Measurements from ENCODE around the gene SEPTIN2.
"Not testable (repeated sequence)": the region's sequence is repeated elsewhere in the genome, so short reads cannot be mapped to it uniquely, and the experiment has no call there.

Gene SEPTIN2

DNA sequence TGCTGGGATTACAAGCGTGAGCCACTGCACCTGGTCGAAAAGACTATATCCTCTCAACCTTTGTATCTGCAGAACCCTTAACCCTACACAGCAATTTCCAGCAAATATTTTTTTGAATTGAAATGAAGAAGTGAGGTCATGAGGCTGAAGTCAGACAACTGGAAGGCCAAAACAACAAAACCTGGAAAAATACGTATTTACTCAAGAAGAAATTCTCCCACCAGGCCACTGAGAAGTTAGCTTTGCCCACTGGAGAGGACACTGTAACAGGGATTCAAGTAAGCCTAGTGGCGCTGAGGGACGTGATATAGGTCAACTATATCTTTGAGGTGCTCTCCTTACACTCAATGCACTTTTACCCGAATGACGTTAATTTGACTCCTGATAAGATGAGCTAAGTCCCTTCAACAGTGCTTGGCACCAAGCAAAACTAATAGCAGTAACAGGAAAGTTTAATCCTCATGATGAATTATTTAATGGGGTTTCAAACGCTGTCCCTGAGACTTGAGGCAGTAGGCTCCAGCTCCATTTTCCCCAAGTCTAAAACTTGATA lies 2.1 kb upstream of the SEPTIN2 start:
- TF ChIP-seq, protein P1, sequence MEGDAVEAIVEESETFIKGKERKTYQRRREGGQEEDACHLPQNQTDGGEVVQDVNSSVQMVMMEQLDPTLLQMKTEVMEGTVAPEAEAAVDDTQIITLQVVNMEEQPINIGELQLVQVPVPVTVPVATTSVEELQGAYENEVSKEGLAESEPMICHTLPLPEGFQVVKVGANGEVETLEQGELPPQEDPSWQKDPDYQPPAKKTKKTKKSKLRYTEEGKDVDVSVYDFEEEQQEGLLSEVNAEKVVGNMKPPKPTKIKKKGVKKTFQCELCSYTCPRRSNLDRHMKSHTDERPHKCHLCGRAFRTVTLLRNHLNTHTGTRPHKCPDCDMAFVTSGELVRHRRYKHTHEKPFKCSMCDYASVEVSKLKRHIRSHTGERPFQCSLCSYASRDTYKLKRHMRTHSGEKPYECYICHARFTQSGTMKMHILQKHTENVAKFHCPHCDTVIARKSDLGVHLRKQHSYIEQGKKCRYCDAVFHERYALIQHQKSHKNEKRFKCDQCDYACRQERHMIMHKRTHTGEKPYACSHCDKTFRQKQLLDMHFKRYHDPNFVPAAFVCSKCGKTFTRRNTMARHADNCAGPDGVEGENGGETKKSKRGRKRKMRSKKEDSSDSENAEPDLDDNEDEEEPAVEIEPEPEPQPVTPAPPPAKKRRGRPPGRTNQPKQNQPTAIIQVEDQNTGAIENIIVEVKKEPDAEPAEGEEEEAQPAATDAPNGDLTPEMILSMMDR (IDR thresholded peaks at IDR 0.05; ENCODE audit: control insufficient read depth, insufficient read depth, low read depth, low read length, missing control alignments): no peak
- no peak for DNase-seq (ENCODE audit: low read depth)
- no peak overlapping the region for H3K4me3 ChIP-seq (ENCODE audit: control insufficient read depth, low read depth, low read length)

DNA sequence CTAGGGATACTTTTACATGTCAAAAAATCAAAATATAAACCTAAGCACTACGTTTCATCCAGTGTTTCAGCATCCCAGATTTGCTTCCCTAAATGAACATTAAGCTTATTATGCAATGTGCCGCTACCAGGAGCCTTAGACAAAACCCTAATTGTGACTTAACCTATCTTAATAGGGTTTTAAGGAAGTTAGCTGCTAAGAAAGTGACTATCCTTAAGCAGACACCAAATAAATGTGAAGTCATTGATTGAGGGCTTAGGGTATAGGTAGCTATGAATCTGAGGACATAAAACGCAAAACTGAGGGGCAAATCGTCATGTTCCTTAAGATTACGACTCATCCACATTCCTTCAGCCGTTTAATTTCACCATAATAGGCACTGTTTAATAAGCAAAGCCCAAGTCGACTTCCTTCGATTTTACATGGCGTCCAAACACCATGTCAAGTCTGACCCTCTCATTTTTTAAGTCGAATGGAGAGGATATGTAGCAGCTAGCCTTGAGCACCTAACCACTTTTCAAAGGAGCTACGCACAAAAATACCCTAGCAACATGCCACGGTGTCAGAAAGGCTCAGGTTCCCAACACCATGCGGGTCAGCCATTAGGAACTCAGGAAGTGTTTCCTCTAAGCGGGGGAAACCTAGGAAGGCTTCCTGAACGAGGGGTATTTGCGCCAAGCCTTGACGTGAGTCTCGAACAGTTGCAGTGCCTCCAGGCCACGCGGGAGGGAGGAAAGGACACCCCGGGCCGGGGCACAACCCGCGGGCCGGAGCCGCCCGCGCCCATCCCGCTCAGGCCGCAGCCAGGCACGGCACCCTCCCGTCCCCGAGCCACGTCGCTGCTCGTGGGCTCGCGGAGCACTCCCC lies 1.3 kb upstream of the SEPTIN2 start:
- TF ChIP-seq, protein P1 (IDR thresholded peaks at IDR 0.05; ENCODE audit: control insufficient read depth, insufficient read depth, low read depth, low read length, missing control alignments): no peak
- no peak for DNase-seq (ENCODE audit: low read depth)
- peak overlapping the region; percentile 96 for H3K4me3 ChIP-seq (ENCODE audit: control insufficient read depth, low read depth, low read length)

DNA sequence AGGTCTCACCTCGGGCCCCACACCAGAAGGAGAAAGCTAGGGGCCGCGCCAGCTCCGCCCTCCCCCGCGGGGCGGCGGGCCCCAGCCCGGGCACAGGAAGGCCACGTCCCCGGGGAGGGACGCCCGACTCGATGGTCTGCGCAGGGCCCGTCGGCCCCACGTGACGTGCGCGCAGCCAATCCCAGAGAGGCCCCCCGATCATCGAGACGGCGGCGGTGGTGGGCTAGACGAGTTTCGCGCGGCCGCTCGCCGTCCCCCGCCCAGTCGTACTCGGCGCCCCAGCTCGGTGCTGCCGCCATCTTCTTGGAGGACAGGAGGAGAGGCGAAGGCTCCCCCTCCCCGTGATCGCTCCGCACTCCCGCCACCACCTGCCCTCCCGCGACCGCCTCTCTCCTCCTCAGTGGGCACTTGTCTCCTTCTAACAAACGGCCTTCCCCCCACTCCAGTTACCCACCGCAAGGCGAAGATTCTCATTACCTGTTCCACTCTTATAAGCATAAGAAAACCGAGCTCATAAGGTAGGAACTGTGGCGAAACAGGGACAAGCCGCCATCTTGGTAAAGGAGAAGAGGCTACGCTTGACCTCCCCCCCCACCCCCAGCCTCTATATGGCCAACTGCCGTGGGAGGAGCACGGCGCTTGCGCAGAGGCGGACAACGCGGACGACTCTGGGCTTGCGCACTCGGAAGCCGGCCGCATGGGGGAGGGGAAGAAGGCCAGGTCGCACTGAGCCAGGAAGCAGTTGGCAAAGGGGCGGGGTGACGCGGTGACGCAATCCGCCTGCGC lies 439 bp upstream of the SEPTIN2 start, which contains the start of gene HDLBP:
Gene HDLBP (minus strand): TSS at position 580 of the 786 bp plus-strand sequence. CDS start 48,803 bp downstream, outside the sequence.
- peak within 1 kb of the TSS; percentile 96 for H3K4me3 ChIP-seq (ENCODE audit: control insufficient read depth, low read depth, low read length)
- TF ChIP-seq, protein P1 (IDR thresholded peaks at IDR 0.05; ENCODE audit: control insufficient read depth, insufficient read depth, low read depth, low read length, missing control alignments): peak; percentile 14
- DNase-seq (ENCODE audit: low read depth): peak; percentile 94

DNA sequence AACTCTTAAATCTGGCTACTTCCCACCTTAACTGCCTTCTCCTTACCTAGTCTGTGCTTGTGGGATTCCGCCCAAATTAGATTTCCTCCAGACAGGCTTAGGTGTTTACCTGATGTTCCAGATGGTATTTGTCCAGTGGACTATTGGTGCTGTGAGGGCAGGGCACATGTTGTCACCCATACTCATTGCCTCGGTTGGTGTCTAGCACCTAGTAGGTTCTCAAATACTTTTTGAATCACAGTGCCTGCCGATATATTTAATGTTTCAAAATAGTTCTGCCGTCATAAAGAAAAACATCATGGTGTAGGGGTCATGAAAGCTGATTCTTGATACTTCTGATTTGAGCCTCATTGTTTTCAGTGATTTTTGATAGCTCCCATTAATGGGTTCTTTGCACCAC lies 1.1 kb downstream of the SEPTIN2 start:
- DNase-seq (ENCODE audit: low read depth): no peak
- peak overlapping the region; percentile 75 for H3K4me3 ChIP-seq (ENCODE audit: control insufficient read depth, low read depth, low read length)
- TF ChIP-seq, protein P1 (IDR thresholded peaks at IDR 0.05; ENCODE audit: control insufficient read depth, insufficient read depth, low read depth, low read length, missing control alignments): no peak

DNA sequence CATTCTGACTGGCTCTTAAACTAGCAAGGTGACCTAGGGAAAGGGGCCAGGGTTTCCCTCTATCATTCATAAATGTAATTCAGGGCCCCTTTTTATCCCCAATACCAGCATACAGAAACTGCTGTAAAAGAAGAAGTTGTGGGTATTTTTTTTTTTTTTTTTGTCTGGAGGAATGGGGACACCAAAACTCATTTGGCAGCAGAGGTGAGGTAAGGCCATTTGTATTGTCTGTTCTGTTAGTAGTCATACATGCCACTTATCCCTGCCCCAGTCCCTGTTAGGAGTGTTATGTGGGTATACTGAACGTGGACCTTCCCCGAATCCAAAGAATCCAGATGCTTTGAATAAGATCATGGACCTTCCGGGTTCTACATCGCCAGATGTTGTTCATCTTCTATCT lies 1.7 kb downstream of the SEPTIN2 start:
- peak overlapping the region; percentile 75 for H3K4me3 ChIP-seq (ENCODE audit: control insufficient read depth, low read depth, low read length)
- TF ChIP-seq, protein P1 (IDR thresholded peaks at IDR 0.05; ENCODE audit: control insufficient read depth, insufficient read depth, low read depth, low read length, missing control alignments): no peak
- DNase-seq (ENCODE audit: low read depth): no peak

DNA sequence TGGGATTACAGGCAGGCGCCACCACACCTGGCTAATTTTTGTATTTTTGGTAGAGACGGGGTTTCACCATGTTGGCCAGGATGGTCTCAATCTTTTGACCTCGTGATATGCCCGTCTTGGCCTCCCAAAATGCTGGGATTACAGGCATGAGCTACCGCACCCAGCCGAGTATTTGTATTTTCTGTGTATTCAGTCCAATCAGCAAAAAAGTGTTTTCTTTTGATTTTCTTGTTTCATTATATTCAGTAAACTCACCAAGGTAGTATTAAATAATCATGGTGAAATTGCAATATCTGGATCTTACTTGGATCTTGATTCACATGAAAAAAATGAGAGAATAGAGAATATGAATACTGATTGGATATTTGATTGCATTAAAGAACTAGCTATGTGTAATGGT lies 3.1 kb downstream of the SEPTIN2 start:
- H3K4me3 ChIP-seq (ENCODE audit: control insufficient read depth, low read depth, low read length); DNase-seq (ENCODE audit: low read depth): not testable (repeated sequence)
